ENCODE results near the gene PRDX5.

Gene PRDX5

GRCh38 chr11:64368673-64369074 is 50.8 kb downstream of the PRDX5 start:
- no peak for DNase-seq
- Histone ChIP-seq H3K4me1 (peaks cover 6% of the 10 kb centered on the region), H3K36me3 (peaks cover 3% of the 10 kb centered on the region; the same call in 1 of the 2 replicates), H3K4me3 (ENCODE audit: low read depth, low read length) (no peak overlapping the region), H3K27me3 (no peaks in the 10 kb centered on the region), H3K9me3 (no peaks in the 10 kb centered on the region)
- TF ChIP-seq CTCF (IDR thresholded peaks at IDR 0.05; ENCODE audit: low read depth, low read length), result no peak

GRCh38 chr11:64369440-64370421 is 51.8 kb downstream of the PRDX5 start:
- Histone ChIP-seq H3K9me3 (no peaks in the 10 kb centered on the region), H3K36me3 (peaks cover 3% of the 10 kb centered on the region; the same call in 1 of the 2 replicates), H3K4me1 (peaks cover 6% of the 10 kb centered on the region), H3K27me3 (no peaks in the 10 kb centered on the region), H3K4me3 (ENCODE audit: low read depth, low read length) (no peak overlapping the region)
- no peak for DNase-seq
- TF ChIP-seq CTCF (IDR thresholded peaks at IDR 0.05; ENCODE audit: low read depth, low read length), result no peak

- no peak overlapping the region for H3K4me3 ChIP-seq (ENCODE audit: low read depth, low read length)
- no peak for DNase-seq
- no peaks in the 10 kb centered on the region for H3K36me3 ChIP-seq
- no peak for TF ChIP-seq CTCF (IDR thresholded peaks at IDR 0.05; ENCODE audit: low read depth, low read length)
- H3K9me3 ChIP-seq, result no peaks in the 10 kb centered on the region
- peaks cover 6% of the 10 kb centered on the region for H3K4me1 ChIP-seq
- no peaks in the 10 kb centered on the region for H3K27me3 ChIP-seq
Measured at GRCh38 chr11:64371201-64371600, 53.3 kb downstream of the PRDX5 start.

Data from BE2C (cell line).